Retinal pigment epithelial cell (primary cell): Measurements from ENCODE around the gene PDE8A.

ENCODE experiments used
- DNase-seq: peaks from one replicate; pipeline ENCODE4 v3.0.0-alpha.2; 2010; ENCODE audit warnings: low read depth
- H3K4me3 ChIP-seq: 2 replicates; pipeline ENCODE4 v1.5.1; 2011; ENCODE audit warnings: mild to moderate bottlenecking, low read length, control low read depth, moderate library complexity
- TF ChIP-seq, protein P1 (sequence below): conservative IDR thresholded peaks from 2 replicates; pipeline ENCODE4 v1.5.1; 2011; ENCODE audit warnings: low read depth, low read length, control low read depth, inconsistent platforms

The PDE8A gene

GRCh38 chr15:85116494-85116893 lies 134.8 kb downstream of the PDE8A start:
- H3K4me3 ChIP-seq: no peak overlapping the region
- no peak for DNase-seq
- TF ChIP-seq, protein P1, sequence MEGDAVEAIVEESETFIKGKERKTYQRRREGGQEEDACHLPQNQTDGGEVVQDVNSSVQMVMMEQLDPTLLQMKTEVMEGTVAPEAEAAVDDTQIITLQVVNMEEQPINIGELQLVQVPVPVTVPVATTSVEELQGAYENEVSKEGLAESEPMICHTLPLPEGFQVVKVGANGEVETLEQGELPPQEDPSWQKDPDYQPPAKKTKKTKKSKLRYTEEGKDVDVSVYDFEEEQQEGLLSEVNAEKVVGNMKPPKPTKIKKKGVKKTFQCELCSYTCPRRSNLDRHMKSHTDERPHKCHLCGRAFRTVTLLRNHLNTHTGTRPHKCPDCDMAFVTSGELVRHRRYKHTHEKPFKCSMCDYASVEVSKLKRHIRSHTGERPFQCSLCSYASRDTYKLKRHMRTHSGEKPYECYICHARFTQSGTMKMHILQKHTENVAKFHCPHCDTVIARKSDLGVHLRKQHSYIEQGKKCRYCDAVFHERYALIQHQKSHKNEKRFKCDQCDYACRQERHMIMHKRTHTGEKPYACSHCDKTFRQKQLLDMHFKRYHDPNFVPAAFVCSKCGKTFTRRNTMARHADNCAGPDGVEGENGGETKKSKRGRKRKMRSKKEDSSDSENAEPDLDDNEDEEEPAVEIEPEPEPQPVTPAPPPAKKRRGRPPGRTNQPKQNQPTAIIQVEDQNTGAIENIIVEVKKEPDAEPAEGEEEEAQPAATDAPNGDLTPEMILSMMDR: no peak

DNA sequence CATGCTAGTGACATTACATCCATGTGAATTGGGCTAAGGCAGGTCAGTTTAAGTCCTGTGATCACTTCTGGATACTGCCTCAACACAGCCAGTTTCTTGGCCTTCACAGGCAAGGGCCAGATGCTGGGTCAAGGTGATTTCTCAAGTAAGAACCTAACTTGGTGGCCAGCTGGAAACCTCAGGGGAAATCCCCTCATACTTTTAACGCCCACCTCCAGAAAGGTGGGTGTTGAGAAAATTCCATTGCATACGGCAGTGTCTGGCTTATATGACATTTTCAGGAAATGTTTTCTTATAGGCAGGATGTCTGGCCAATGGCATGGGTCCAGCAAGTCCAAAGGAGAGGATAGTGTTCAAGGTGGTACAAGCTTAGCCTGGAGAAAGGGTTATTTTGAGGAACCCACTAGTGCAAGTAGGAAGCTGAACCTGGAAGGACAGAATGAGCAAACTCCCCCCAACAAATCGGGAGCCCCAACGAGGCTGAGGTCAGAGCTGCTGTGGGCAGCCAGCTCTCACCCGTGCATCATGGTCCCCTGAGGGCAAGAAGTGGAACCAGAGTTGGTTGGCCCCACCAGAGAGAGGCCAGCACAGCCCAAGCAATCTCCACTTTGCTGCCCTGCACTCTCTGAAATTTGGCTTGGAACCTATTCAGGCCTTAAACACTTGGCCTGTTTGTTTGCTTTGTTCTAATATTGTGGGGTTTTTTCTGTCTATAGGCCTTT lies 135.4 kb downstream of the PDE8A start:
- TF ChIP-seq, protein P1: no peak
- DNase-seq: no peak
- H3K4me3 ChIP-seq: no peak overlapping the region

DNA sequence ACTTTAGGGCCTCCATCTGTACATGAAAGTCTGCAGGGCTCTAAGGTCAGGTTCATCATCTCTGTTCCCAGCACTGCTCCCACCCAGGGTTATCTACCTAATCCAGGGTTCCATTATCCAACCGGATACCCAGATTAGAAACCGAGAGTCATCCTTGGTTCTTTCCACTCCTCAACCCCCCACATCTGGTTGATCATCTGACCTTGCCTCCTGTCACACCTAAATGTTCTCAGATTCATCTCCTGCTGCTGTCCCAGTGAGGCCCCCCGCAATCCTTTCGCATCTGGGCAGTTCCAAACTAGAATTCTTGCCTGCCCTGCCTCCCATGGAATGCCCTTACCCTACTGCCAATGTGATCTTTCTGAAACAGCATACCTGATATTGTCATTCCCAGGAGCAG lies 136.5 kb downstream of the PDE8A start:
- TF ChIP-seq, protein P1: no peak
- no peak overlapping the region for H3K4me3 ChIP-seq
- DNase-seq: no peak

DNA sequence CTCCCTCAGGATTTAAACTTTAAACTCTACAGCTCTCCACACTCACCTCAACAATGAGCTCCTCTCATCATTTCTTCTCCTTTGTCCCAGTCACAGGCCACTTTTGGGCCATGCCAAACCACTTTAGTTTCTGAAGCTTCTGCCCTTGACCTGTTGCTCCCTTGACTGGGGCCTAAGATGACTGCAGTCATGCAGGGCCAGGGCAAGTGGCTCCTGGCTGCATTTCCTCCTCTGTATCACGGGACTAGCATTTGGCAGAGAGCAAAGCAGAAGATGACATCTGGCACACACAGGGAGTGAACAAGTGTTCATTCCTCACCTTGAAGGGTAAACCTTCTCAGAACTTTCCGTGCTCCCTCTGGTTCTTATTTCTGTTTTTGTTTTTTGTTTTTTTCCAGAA lies 136.9 kb downstream of the PDE8A start:
- DNase-seq: no peak
- TF ChIP-seq, protein P1: no peak
- no peak overlapping the region for H3K4me3 ChIP-seq

- no peak overlapping the region for H3K4me3 ChIP-seq
- TF ChIP-seq, protein P1: no peak
- no peak for DNase-seq
Measured at GRCh38 chr15:85120351-85121113, 138.9 kb downstream of the PDE8A start.

- H3K4me3 ChIP-seq: no peak overlapping the region
- TF ChIP-seq, protein P1: no peak
- DNase-seq: no peak
Measured at GRCh38 chr15:85124173-85124572, 142.5 kb downstream of the PDE8A start.
